UCSD-AML1 (cell line): ENCODE data around the gene CYRIA.

ENCODE experiments used
- DNase-seq: peaks from one replicate; lab custom pipeline; 2025; ENCODE audit not compliant: unreplicated experiment; lab: John Stamatoyannopoulos, UW

CYRIA gene

DNA sequence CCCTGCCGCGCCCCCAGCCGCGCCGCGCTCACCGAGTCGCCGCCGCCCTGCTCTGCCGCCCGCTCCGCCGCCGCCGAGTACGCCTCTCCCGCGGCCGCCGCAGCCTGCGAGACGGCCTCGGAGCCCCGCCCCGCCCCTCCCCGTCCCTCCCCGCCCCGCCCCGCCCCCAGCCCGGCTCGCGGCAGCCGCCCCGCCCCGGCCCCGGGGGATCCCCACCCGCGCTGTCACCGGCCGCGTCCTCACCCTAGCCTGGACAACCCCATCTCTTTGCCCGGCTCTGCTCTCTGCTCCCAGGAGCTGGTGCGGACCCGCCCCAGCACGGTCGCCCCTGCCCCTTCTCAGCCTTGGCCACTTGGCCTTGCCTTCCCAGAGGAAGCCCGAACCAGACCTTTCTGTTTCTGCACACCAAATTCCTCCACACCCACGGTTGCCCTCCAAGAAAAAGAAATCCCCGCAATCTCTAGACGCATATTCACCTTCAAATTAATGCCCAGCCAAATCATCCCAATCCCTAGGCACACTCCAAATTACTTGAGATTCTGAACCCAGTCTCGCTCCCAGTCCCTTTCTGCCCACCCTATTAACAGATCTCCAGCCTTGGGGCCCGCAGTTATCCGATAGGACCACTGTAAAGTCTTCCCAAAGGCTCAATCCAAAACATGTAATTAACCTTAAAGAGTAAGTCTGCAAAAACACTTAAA lies at the start of gene CYRIA:
Gene CYRIA, minus strand, starts transcription at position 87 of the 701 bp plus-strand sequence. CDS start 77,715 bp downstream, outside the sequence.
- DNase-seq: no peak

DNA sequence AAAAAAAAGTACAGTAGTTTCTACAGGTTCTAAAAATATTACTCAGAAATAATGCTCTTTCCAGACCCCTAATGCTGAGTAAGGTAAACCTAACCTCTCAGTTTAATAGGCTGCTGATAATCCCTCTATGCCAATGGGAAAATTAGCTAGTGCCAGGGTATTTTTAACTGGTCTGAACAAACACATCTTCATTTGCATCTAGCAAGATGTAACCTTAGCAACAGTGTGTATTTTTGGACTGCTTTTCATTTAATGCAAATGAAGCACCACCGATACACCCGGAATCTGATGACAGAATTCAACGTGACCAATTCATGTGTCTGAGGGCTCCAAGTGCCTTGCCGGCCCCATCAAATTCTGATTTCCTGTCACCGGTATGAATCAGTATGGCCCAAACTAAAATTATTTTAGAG lies 47.4 kb upstream of the CYRIA start:
- no peak for DNase-seq

DNA sequence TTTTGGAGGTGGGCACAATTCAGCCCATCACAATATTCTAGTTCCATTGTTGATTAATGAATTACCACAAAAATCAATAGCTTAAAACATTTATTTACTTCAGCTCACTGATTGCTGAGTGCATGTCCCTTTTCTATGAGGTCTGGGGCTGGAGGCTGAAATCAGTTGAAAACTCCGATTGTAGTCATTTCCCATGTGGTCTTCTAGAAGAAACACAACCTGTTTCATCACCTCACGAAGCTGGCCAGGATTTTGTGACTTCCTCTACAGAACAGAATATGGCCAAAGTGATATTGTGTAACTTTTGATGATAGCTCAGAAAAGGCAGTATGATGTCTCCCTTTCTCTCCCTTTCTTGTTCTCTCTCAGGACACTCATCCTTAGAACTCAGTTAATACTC lies 44.1 kb upstream of the CYRIA start:
- no peak for DNase-seq

DNA sequence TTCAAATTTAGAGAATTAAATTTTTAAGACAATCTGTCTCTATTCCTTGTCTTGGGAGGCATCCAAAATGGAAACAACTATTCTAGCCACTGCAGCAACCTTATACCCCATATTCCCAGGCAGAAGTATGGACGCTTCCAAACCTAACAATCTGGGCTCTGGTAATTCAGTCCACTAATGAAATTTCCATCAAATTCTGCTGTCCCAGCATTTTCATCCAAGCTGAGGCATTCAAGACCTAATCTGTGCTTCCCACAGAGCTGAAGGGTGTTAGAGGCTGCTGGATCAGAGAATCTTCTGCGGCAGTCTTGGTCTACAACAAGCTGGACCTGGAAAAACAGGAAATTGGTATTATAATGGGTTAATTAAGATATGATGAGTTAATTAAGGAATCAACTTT lies 42.5 kb upstream of the CYRIA start:
- no peak for DNase-seq

- no peak for DNase-seq
Observed at GRCh38 chr2:16707014-16707623, 41.5 kb upstream of the CYRIA start.

DNA sequence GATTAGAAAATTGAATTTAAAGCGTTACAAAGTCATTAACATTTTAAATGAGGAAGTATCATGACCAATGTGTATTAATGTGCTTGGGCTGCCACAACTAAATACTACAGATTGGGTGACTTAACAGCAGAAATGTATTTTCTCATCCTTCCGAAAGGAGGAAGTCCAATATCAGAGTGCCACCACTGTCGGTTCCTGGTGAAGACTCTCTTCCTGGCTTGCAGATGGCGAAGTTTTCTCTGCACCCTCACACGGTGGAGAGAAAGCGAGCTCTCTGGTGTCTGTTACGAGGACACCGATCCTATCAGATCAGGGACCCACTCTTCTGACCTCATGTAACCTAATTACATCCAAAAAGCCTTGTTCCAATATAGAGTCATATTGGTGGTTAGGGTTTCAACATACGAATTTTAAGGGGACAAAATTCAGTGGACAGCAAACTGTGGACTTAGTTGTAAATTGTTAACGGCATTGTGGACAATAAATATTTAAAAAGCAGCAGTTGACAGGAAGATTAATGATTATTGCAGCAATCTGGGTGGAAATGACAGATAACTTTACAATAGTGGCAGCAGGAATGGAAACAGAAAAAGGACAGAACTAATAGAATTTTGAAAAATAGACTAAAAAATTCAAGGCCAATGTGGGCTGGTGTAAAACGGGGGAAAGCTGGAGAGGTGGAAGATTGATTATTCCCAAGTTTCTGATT lies 35.1 kb upstream of the CYRIA start:
- no peak for DNase-seq

GRCh38 chr2:16693854-16694253 lies 28.2 kb upstream of the CYRIA start:
- no peak for DNase-seq

DNA sequence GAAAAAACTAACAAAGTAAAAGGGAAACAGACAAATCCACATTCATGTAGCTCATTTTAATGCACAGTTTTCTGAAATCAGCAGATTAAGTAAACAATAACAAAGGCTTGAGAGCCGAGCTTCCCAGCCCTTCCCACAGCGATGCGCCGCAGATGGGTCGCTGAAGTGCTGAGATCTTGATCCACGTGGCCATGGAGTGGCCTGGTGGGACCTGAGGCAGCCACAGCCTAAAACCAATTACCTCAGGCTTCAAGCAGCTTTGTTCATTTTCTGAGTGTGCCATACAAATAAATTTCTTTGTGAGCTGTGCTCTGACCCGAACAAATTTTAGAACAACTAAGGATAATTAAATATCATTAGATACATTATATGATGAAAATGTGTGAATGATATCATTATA lies 25.6 kb upstream of the CYRIA start:
- no peak for DNase-seq

GRCh38 chr2:16687955-16688354 lies 22.3 kb upstream of the CYRIA start:
- no peak for DNase-seq

GRCh38 chr2:16687222-16687621 lies 21.6 kb upstream of the CYRIA start:
- no peak for DNase-seq

GRCh38 chr2:16686641-16687040 lies 21.0 kb upstream of the CYRIA start:
- DNase-seq: no peak

- DNase-seq: no peak
Observed at GRCh38 chr2:16685340-16685715, 19.7 kb upstream of the CYRIA start.

DNA sequence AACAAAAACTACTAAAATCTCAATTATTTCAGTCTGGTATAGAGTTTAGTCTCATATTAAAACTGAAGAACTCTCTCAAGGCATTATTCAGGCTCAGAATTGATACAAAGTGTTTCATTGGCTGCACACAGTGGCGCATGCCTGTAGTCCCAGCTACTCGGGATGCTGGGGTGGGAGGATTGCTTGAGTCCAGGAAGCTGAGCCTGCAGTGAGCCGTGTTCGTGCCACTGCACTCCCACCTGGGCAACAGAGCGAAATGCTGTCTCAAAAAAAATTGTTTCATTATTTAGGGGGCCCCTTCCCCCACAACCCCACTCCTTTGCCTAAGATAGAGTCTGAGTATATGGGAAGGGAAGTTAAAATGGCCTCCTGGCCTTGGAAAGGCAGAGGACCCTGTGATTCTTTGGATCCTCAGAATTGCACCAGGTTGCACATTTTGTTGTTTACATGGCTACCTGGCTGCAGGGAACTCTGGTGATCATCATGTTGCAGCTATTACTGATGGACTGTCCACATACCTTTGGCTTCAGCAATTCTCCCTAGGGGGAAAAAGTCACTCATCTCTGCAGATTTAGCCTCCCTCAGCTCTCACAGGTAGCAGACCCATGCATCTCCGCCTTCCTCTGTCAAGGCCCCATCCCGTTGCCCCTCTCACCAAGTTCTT lies 19.2 kb upstream of the CYRIA start:
- no peak for DNase-seq

- no peak for DNase-seq
Observed at GRCh38 chr2:16683576-16683975, 17.9 kb upstream of the CYRIA start.

GRCh38 chr2:16682431-16683118 lies 16.9 kb upstream of the CYRIA start:
- no peak for DNase-seq

DNA sequence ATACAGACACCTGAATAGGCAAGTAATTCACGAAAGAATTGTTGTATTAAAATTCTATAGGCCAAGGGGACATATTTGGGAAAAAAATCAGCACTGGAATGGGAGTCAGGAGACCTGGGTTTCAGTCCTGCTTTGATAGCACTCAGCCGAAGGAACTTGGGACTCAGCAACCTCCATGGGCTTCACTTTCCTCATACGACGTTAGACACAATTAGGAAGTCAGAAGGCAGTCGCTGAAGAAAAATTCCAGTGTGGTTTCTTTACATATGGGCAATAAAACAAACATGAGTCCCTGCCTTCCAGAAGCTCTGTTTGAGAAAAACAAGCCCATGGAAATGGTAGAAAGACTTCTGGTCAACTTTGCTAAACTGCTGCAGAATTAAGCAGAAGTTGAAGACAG lies 15.1 kb upstream of the CYRIA start:
- no peak for DNase-seq

DNA sequence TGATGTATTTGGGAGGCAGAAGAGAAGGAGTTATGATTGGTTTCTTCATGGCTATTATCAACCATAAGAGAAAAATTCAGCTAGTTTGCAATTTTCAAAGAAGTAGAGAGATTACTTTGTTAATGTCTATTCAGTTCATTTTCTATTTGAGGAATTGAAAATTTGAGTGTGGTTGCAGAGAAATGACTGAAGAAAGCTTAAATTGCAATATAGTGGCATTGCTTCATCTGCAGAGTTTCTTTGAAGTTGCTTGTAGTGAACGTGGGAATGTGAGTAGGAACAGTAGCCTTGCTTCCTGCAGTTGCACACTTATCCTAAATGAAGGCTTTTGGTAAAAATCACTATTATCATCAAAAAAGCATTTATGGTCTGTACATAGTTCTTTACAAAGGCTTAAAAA lies 14.7 kb upstream of the CYRIA start:
- no peak for DNase-seq

DNA sequence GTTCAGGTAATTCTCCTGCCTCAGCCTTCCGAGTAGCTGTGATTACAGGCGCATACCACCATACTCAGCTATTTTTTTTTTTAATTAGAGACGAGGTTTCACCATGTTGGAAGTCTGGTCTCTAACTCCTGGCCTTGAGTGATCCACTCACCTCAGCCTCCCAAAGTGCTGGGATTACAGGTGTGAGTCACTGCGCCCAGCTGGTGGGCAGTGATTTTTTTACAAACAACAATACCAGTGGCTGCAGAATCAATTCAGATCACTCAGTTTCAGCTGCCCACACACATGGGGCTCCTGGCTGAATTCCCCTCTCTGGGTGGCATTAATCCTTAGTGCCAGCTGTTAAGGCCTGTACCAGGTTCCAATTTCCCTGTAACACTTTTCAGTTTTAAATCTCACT lies 13.3 kb upstream of the CYRIA start:
- DNase-seq: no peak

DNA sequence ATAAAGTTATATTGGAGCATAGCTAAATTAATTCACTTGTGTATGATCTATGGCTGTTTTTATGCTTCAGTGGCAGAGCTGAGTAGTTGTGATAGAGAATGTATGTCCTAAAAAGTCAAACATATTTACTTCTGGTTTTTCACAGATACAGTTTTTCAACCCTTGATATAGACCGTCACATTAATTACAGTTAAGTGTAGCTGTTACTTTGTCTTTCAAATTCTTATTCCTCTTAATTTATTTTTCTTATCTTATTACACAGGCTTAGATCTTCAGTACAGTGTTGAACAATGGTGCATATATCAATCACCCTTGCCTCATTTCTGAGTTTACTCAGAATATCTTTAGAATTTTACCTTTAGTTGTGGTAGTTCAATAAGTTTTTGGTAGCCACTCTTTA lies 12.2 kb upstream of the CYRIA start:
- DNase-seq: no peak

- DNase-seq: no peak
Observed at GRCh38 chr2:16675781-16676180, 10.1 kb upstream of the CYRIA start.

DNA sequence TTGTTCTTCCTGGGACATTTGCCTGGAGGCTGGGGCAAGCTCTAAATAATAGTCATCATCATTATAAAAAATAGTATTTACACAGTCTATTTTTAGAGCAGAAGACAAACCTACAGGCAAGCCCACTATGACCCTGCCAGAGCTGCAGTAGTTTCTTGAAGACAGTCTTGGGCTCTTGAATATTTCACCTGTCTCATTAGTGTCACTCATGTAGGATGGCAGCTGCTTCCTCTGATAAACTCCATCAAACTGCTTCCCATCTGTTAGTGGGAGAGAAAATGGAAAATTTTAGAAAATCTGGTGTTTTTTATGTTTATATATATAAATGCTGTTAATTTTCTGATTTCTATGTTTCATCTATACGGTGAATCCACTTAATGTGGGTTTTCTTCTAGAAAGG lies 8.5 kb upstream of the CYRIA start:
- DNase-seq: no peak
